ENCODE data around the gene BTBD16. TPM values are rescaled to one million over a fixed set of nuclear protein-coding genes. Genes with fewer than 3 reads are reported as not detected.

The BTBD16 gene
- total RNA-seq, 1 experiment from 2014 or later: not detected

GRCh38 chr10:122269059-122269687 is 1.9 kb upstream of the BTBD16 start:
- Mint-ChIP-seq H3K27ac (no peak overlapping the region), H3K9me3 (no peaks in the 10 kb centered on the region), H3K4me1 (peaks cover 4% of the 10 kb centered on the region), H3K36me3 (no peaks in the 10 kb centered on the region), H3K27me3 (ENCODE audit: low read depth) (no peaks in the 10 kb centered on the region), H3K4me3 (no peak overlapping the region)
- CTCF ChIA-PET: interaction anchor here (0.8 to 5.5 kb wide), 18 partner anchors 8 to 296 kb away, joined by 3 to 66 read pairs (median 6); no protein-coding TSS in a partner anchor
- no peak for DNase-seq (ENCODE audit: low spot score)
- ATAC-seq: no peak
- POLR2A ChIA-PET: no interaction called here
- TF ChIP-seq ZNF416 (CRISPR knock-in tag; IDR thresholded peaks at IDR 0.05): no peak
- no peak for TF ChIP-seq ESRRA (CRISPR knock-in tag; IDR thresholded peaks at IDR 0.05; ENCODE audit: borderline replicate concordance)
- no peak for TF ChIP-seq FOXJ3 (CRISPR knock-in tag; IDR thresholded peaks at IDR 0.05; ENCODE audit: borderline replicate concordance)
- TF ChIP-seq ATF6 (CRISPR knock-in tag; IDR thresholded peaks at IDR 0.05): no peak
- TF ChIP-seq ETV6 (CRISPR knock-in tag; IDR thresholded peaks at IDR 0.05): no peak
- no peak for TF ChIP-seq NR2C2 (CRISPR knock-in tag; IDR thresholded peaks at IDR 0.05)
- no peak for TF ChIP-seq ZNF532 (CRISPR knock-in tag; IDR thresholded peaks at IDR 0.05; ENCODE audit: borderline replicate concordance)
- TF ChIP-seq CREM (CRISPR knock-in tag; IDR thresholded peaks at IDR 0.05): no peak
- TF ChIP-seq ZBTB21 (CRISPR knock-in tag; IDR thresholded peaks at IDR 0.05; ENCODE audit: borderline replicate concordance): no peak
- no peak for TF ChIP-seq NR1H2 (CRISPR knock-in tag; IDR thresholded peaks at IDR 0.05)
- no peak for TF ChIP-seq GRHL2 (CRISPR knock-in tag; IDR thresholded peaks at IDR 0.05; ENCODE audit: insufficient replicate concordance, severe bottlenecking)
- TF ChIP-seq KAT7 (CRISPR knock-in tag; IDR thresholded peaks at IDR 0.05; ENCODE audit: borderline replicate concordance): no peak

GRCh38 chr10:122273966-122274545 is 3.0 kb downstream of the BTBD16 start:
- no peaks in the 10 kb centered on the region for H3K27me3 Mint-ChIP-seq (ENCODE audit: low read depth)
- DNase-seq (ENCODE audit: low spot score): no peak
- CTCF ChIA-PET: no interaction called here

More at GRCh38 chr10:122273966-122274545, 3.0 kb downstream of the BTBD16 start:
- peaks cover 6% of the 10 kb centered on the region for H3K9me3 Mint-ChIP-seq
- TF ChIP-seq ZNF532 (CRISPR knock-in tag; IDR thresholded peaks at IDR 0.05; ENCODE audit: borderline replicate concordance) (no peak), TCF7 (CRISPR knock-in tag; IDR thresholded peaks at IDR 0.05; ENCODE audit: low read depth) (no peak), CREB1 (CRISPR knock-in tag; IDR thresholded peaks at IDR 0.05) (no peak)
- no peak overlapping the region for H3K4me3 Mint-ChIP-seq
- no peaks in the 10 kb centered on the region for H3K4me1 Mint-ChIP-seq
- no peak overlapping the region for H3K27ac Mint-ChIP-seq
- ATAC-seq: no peak
- H3K36me3 Mint-ChIP-seq: no peaks in the 10 kb centered on the region
- POLR2A ChIA-PET: no interaction called here
